HepG2 (cell line): Measurements from ENCODE around the gene INPP1. TPM values are rescaled to one million over a fixed set of nuclear protein-coding genes. Genes with fewer than 3 reads are reported as not detected.
A peak's percentile ranks its signal among the peaks of the same experiment; 100 is the strongest.

Experiments used
- BRF2 ChIP-seq: sonication (generic); formaldehyde crosslinking; IDR thresholded peaks from 2 replicates; pipeline ENCODE4 v1.8.1; 2022; ENCODE audit warnings: mild to moderate bottlenecking, missing genetic modification reagents
- DMAP1 ChIP-seq: IDR thresholded peaks from 2 replicates; pipeline ENCODE4 v1.6.1; 2016
- EED ChIP-seq: sonication (generic); formaldehyde crosslinking; IDR thresholded peaks from 2 replicates; pipeline ENCODE4 v1.5.0; 2020; ENCODE audit warnings: mild to moderate bottlenecking, missing genetic modification reagents
- LBX2 ChIP-seq: sonication (generic); formaldehyde crosslinking; IDR thresholded peaks from 2 replicates; pipeline ENCODE4 v1.5.0; 2020; ENCODE audit warnings: missing genetic modification reagents, mild to moderate bottlenecking, borderline replicate concordance
- MZF1 ChIP-seq: sonication (generic); formaldehyde crosslinking; IDR thresholded peaks from 2 replicates; pipeline ENCODE4 v1.8.1; 2023; ENCODE audit warnings: mild to moderate bottlenecking, missing genetic modification reagents, borderline replicate concordance
- NCOA5 ChIP-seq: sonication (generic); formaldehyde crosslinking; IDR thresholded peaks from 2 replicates; pipeline ENCODE4 v1.4.0; 2020; ENCODE audit warnings: missing genetic modification reagents
- NFE2 ChIP-seq: sonication (generic); formaldehyde crosslinking; IDR thresholded peaks from 2 replicates; pipeline ENCODE4 v1.4.0; 2020; ENCODE audit warnings: missing genetic modification reagents
- NONO ChIP-seq, 2 experiments: fragments of 450-650 bp in 1 of 2; sonication (generic) in 1 of 2; formaldehyde crosslinking in 1 of 2; IDR thresholded peaks in 1 of 2; conservative IDR thresholded peaks in 1 of 2; 2 replicates each; pipeline versions ENCODE4 v1.6.1 to v1.8.0; 2017 to 2022; ENCODE audit warnings: mild to moderate bottlenecking in 1 of 2, missing genetic modification reagents in 1 of 2, moderate library complexity in 1 of 2
- REST ChIP-seq, 2 experiments: IDR thresholded peaks; 2 replicates each; pipeline ENCODE4 v1.6.1; 2011 to 2012; ENCODE audit warnings: low read length in 2 of 2, borderline replicate concordance in 1 of 2, low read depth in 1 of 2, mild to moderate bottlenecking in 1 of 2, moderate library complexity in 1 of 2
- TEAD3 ChIP-seq: optimal IDR thresholded peaks from 2 replicates; pipeline ENCODE3; 2016; ENCODE audit warnings: borderline replicate concordance
- YEATS2 ChIP-seq: sonication (generic); formaldehyde crosslinking; IDR thresholded peaks from 2 replicates; pipeline ENCODE4 v1.4.0; 2020; ENCODE audit warnings: missing genetic modification reagents, borderline replicate concordance
- ZBTB4 ChIP-seq: sonication (generic); formaldehyde crosslinking; IDR thresholded peaks from 2 replicates; pipeline ENCODE4 v1.4.0; 2020; ENCODE audit warnings: missing genetic modification reagents, mild to moderate bottlenecking, borderline replicate concordance
- ZNF235 ChIP-seq: sonication (generic); formaldehyde crosslinking; IDR thresholded peaks from 2 replicates; pipeline ENCODE4 v1.8.1; 2023; ENCODE audit warnings: mild to moderate bottlenecking, missing genetic modification reagents, borderline replicate concordance
- ZNF451 ChIP-seq: sonication (generic); formaldehyde crosslinking; IDR thresholded peaks from 2 replicates; pipeline ENCODE4 v1.5.0; 2020; ENCODE audit warnings: mild to moderate bottlenecking, missing genetic modification reagents
- ZNF572 ChIP-seq: sonication (generic); formaldehyde crosslinking; IDR thresholded peaks from 2 replicates; pipeline ENCODE4 v1.5.1; 2020; ENCODE audit warnings: mild to moderate bottlenecking, missing genetic modification reagents
- ZXDC ChIP-seq: sonication (generic); formaldehyde crosslinking; IDR thresholded peaks from 2 replicates; pipeline ENCODE4 v1.5.0; 2020; ENCODE audit warnings: mild to moderate bottlenecking, missing genetic modification reagents
- polyA plus RNA-seq, 8 experiments: library from polyadenylated mRNA; depleted of rRNA in 3 of 8; stranded (reverse) in 7 of 8; unstranded in 1 of 8; fragments of >200 nt; fragmentation: Illumina TruSeq in 4 of 8; extraction: Trizol in 4 of 8; gene quantifications; 2 replicates each; pipeline versions ENCODE4 v1.2.1 to v1.2.3, GENCODE V29; 2011 to 2016; ENCODE audit warnings: low read depth in 4 of 8, missing spikeins in 1 of 8, mixed read lengths in 1 of 8; ENCODE audit not compliant: insufficient read depth in 1 of 8
- total RNA-seq, 5 experiments: library from RNA; depleted of rRNA; stranded (reverse); fragments of >200 nt; fragmentation: Illumina TruSeq; extraction: Trizol; gene quantifications; 2 replicates each; pipeline ENCODE4 v1.2.3, GENCODE V29; 2016; ENCODE audit warnings: low read depth in 1 of 5

INPP1 gene
- total and polyA plus RNA-seq, 2 of the 13 experiments (the other 11 are each of a cell fraction or from before 2014, with no cell fraction given), result 10.0 to 13.3 TPM

- TF ChIP-seq REST (IDR thresholded peaks at IDR 0.05; ENCODE audit: borderline replicate concordance in 1 of 2, low read depth in 1 of 2, low read length in 2 of 2) (peak in 1 of 2 experiments; percentile 78; a peak in 1 of 4 replicates), ZBTB4 (CRISPR knock-in tag) (peak; percentile 90; the same call in 1 of the 2 replicates), NCOA5 (CRISPR knock-in tag) (no peak), ZNF451 (CRISPR knock-in tag) (peak; percentile 88; the same call in 1 of the 2 replicates), ZXDC (no peak), MZF1 (no peak), NONO (IDR thresholded peaks at IDR 0.05) (no peak), NONO (CRISPR knock-in tag; conservative IDR thresholded peaks at IDR 0.05) (peak; percentile 90; the same call in 1 of the 2 replicates), BRF2 (CRISPR knock-in tag) (peak; percentile 92), DMAP1 (CRISPR knock-in tag) (peak; percentile 78), ZNF235 (CRISPR knock-in tag) (no peak), LBX2 (CRISPR knock-in tag) (no peak), NFE2 (CRISPR knock-in tag) (no peak), EED (CRISPR knock-in tag) (no peak; the same call in 1 of the 2 replicates), YEATS2 (peak; percentile 90; the same call in 1 of the 2 replicates), ZNF572 (CRISPR knock-in tag) (0 out of 2 replicates have a peak, but pooled peaks have one; percentile 37), TEAD3 (CRISPR knock-in tag) (peak; percentile 95)
Measured at GRCh38 chr2:190352668-190353536, 9.5 kb downstream of the INPP1 start (continued).
